A549 (cell line): ENCODE measurements around the gene COBL. TPM values are rescaled to one million over a fixed set of nuclear protein-coding genes. Genes with fewer than 3 reads are reported as not detected.
A peak's percentile ranks its signal among the peaks of the same experiment; 100 is the strongest.

Experiments
- ATAC-seq, 2 experiments: fragments of 200-7000 bp in 1 of 2; fragments of >200 bp in 1 of 2; cut with Nextera tagmentation in 1 of 2; cut with Tn5 transposase in 1 of 2; 3 replicates each; pipeline versions ENCODE4 v1.8.0 to v1.9.1; 2018 to 2020; ENCODE audit warnings: mild to moderate bottlenecking in 1 of 2, moderate library complexity in 1 of 2
- CTCF ChIA-PET: fragments of 300-600 bp; sonication (Branson Sonifier 250); formaldehyde crosslinking; extraction: SDS; loops from one replicate; lab custom pipeline; 2021; ENCODE audit warnings: antibody characterized with exemption, inconsistent platforms; lab: Yijun Ruan, JAX
- POLR2A ChIA-PET: fragments of 350-600 bp; formaldehyde crosslinking; extraction: SDS; loops from one replicate; lab custom pipeline; 2021; ENCODE audit warnings: antibody characterized with exemption, inconsistent platforms; lab: Yijun Ruan, JAX
- DNase-seq, 2 experiments: peaks; one replicate each; pipeline versions ENCODE4 v3.0.0 to v3.0.0-alpha.2; 2011 to 2016; ENCODE audit warnings: low read depth in 1 of 2, low spot score in 1 of 2
- FAIRE-seq: peaks from 2 replicates; lab custom pipeline; 2011; peaks lifted over from hg19 to GRCh38; lab: Jason Lieb, UNC
- H3K27ac ChIP-seq, 2 experiments: fragments of >200 bp; sonication (Bioruptor Twin); formaldehyde crosslinking; 3 replicates each; pipeline ENCODE4 v1.5.1; 2016 to 2017
- H3K4me1 ChIP-seq: fragments of >200 bp; sonication (Bioruptor Twin); formaldehyde crosslinking; 3 replicates; pipeline ENCODE4 v1.6.1; 2016
- H3K4me2 ChIP-seq: fragments of >200 bp; sonication (Bioruptor Twin); formaldehyde crosslinking; 3 replicates; pipeline ENCODE4 v1.6.1; 2016
- H3K4me3 ChIP-seq: fragments of >200 bp; sonication (Bioruptor Twin); formaldehyde crosslinking; 3 replicates; pipeline ENCODE4 v1.5.1; 2016
- H3K9me3 ChIP-seq: fragments of >200 bp; sonication (Bioruptor Twin); formaldehyde crosslinking; 3 replicates; pipeline ENCODE4 v1.6.1; 2016
- CBX2 ChIP-seq: fragments of 200-600 bp; sonication (generic); IDR thresholded peaks from 2 replicates; pipeline ENCODE4 v1.6.1; 2016; ENCODE audit warnings: low read depth, mild to moderate bottlenecking, borderline replicate concordance
- CBX8 ChIP-seq: fragments of 200-600 bp; sonication (generic); IDR thresholded peaks from 2 replicates; pipeline ENCODE4 v1.6.1; 2016
- CEBPB ChIP-seq, 2 experiments: fragments of >200 bp in 1 of 2; sonication (Bioruptor Twin) in 1 of 2; formaldehyde crosslinking in 1 of 2; IDR thresholded peaks; 2 replicates each; pipeline ENCODE4 v1.6.1; 2012 to 2016
- E2F6 ChIP-seq: IDR thresholded peaks from 2 replicates; pipeline ENCODE4 v1.6.1; 2012; ENCODE audit warnings: low read depth, borderline replicate concordance
- EHMT2 ChIP-seq: fragments of 200-600 bp; sonication (generic); IDR thresholded peaks from 2 replicates; pipeline ENCODE4 v1.6.1; 2016; ENCODE audit warnings: antibody characterized with exemption, low read depth, mild to moderate bottlenecking, moderate library complexity
- ELK1 ChIP-seq: fragments of 150-350 bp; IDR thresholded peaks from 2 replicates; pipeline ENCODE4 v1.6.1; 2014; ENCODE audit warnings: low read depth, mild to moderate bottlenecking, low read length
- ESRRA ChIP-seq: fragments of 150-350 bp; IDR thresholded peaks from 2 replicates; pipeline ENCODE4 v1.6.1; 2014; ENCODE audit warnings: mild to moderate bottlenecking, low read length, borderline replicate concordance
- FOSL2 ChIP-seq, 2 experiments: fragments of 450-650 bp in 1 of 2; fragments of >200 bp in 1 of 2; sonication (Bioruptor Twin) in 1 of 2; formaldehyde crosslinking; IDR thresholded peaks; 2 replicates each; pipeline versions ENCODE4 v1.5.0 to v1.6.1; 2016 to 2020; ENCODE audit warnings: mild to moderate bottlenecking in 1 of 2, moderate library complexity in 1 of 2
- FOXS1 ChIP-seq: fragments of 250-450 bp; sonication (Bioruptor Pico); IDR thresholded peaks from 2 replicates; pipeline ENCODE4 v1.5.0; 2020; ENCODE audit warnings: mild to moderate bottlenecking, moderate library complexity
- GATA3 ChIP-seq: IDR thresholded peaks from 2 replicates; pipeline ENCODE4 v1.6.1; 2012; ENCODE audit warnings: borderline replicate concordance
- HDAC2 ChIP-seq: fragments of 200-600 bp; sonication (generic); IDR thresholded peaks from 2 replicates; pipeline ENCODE4 v1.6.1; 2016
- HES2 ChIP-seq: fragments of >200 bp; sonication (Bioruptor Twin); formaldehyde crosslinking; IDR thresholded peaks from 2 replicates; pipeline ENCODE4 v1.6.1; 2016
- HMGXB4 ChIP-seq: fragments of 250-450 bp; sonication (Bioruptor Pico); IDR thresholded peaks from 2 replicates; pipeline ENCODE4 v1.5.0; 2021; ENCODE audit warnings: mild to moderate bottlenecking, moderate library complexity, borderline replicate concordance
- JUNB ChIP-seq: fragments of >200 bp; sonication (Bioruptor Twin); formaldehyde crosslinking; IDR thresholded peaks from 2 replicates; pipeline ENCODE4 v1.6.1; 2016
- KDM1A ChIP-seq: fragments of 200-600 bp; sonication (generic); IDR thresholded peaks from 2 replicates; pipeline ENCODE4 v1.6.1; 2016; ENCODE audit warnings: low read depth, mild to moderate bottlenecking
- KDM5A ChIP-seq: fragments of 200-600 bp; sonication (generic); IDR thresholded peaks from 2 replicates; pipeline ENCODE4 v1.6.1; 2016; ENCODE audit warnings: antibody characterized with exemption, mild to moderate bottlenecking
- MAFK ChIP-seq: fragments of 450-650 bp; IDR thresholded peaks from 2 replicates; pipeline ENCODE4 v1.6.1; 2014; ENCODE audit not compliant: partially characterized antibody
- MAZ ChIP-seq: fragments of 150-350 bp; IDR thresholded peaks from 2 replicates; pipeline ENCODE4 v1.6.1; 2014; ENCODE audit warnings: antibody characterized with exemption, low read depth, low read length, borderline replicate concordance
- NPAS2 ChIP-seq: fragments of 250-450 bp; sonication (Bioruptor Pico); IDR thresholded peaks from 2 replicates; pipeline ENCODE4 v1.8.0; 2022; ENCODE audit warnings: mild to moderate bottlenecking, moderate library complexity, borderline replicate concordance
- NR3C1 ChIP-seq: fragments of >200 bp; sonication (Bioruptor Twin); formaldehyde crosslinking; IDR thresholded peaks from 3 replicates; pipeline ENCODE4 v1.6.1; 2017
- RAD21 ChIP-seq, 2 experiments: fragments of >200 bp in 1 of 2; sonication (Bioruptor Twin) in 1 of 2; formaldehyde crosslinking in 1 of 2; IDR thresholded peaks in 1 of 2; conservative IDR thresholded peaks in 1 of 2; 2 replicates in 1 of 2; 3 replicates in 1 of 2; pipeline ENCODE4 v1.6.1; 2012 to 2018; ENCODE audit warnings: inconsistent platforms in 1 of 2
- RCOR1 ChIP-seq: fragments of 150-350 bp; IDR thresholded peaks from 2 replicates; pipeline ENCODE4 v1.6.1; 2014; ENCODE audit warnings: antibody characterized with exemption, low read length, low read depth
- SMC3 ChIP-seq: fragments of >200 bp; sonication (Bioruptor Twin); formaldehyde crosslinking; IDR thresholded peaks from 3 replicates; pipeline ENCODE4 v1.6.1; 2018; ENCODE audit warnings: inconsistent platforms
- ZC3H11A ChIP-seq: fragments of 450-650 bp; IDR thresholded peaks from 2 replicates; pipeline ENCODE4 v1.6.1; 2014; ENCODE audit warnings: antibody characterized with exemption, mild to moderate bottlenecking
- WGBS: methylation state at CpG from one replicate; pipeline ENCODE4 v1.1.6; 2017; ENCODE audit errors: missing lambda C conversion rate; 5-methylcytosine and 5-hydroxymethylcytosine counted together
- polyA plus RNA-seq, 4 experiments: library from polyadenylated mRNA; depleted of rRNA in 3 of 4; stranded (reverse); fragments of >200 nt; fragmentation: RNase III in 1 of 4; extraction: RNeasy Plus Mini Kit Qiagen cat#74134 plus additional on column Dnase treatment in 1 of 4; gene quantifications; 2 replicates in 3 of 4; 3 replicates in 1 of 4; pipeline ENCODE4 v1.2.3, GENCODE V29; 2011 to 2017

The COBL gene
- polyA plus RNA-seq, 2 of the 4 experiments (the other 2 are of a cell fraction), result 1.5 to 7.4 TPM

GRCh38 chr7:51249991-51250390, 66.6 kb downstream of the COBL start:
- POLR2A ChIA-PET, result interaction anchor here (0.6 kb wide), 1 partner anchor 703 kb away, joined by 3 read pairs; no protein-coding TSS in a partner anchor

GRCh38 chr7:51249187-51249945, 67.2 kb downstream of the COBL start:
- H3K4me2 ChIP-seq, result no peak overlapping the region
- no peak overlapping the region for H3K27ac ChIP-seq
- TF ChIP-seq CBX2, result no peak
- TF ChIP-seq KDM1A, result no peak
- TF ChIP-seq EHMT2, result no peak
- TF ChIP-seq NR3C1, result no peak
- no peak for TF ChIP-seq FOSL2 (IDR thresholded peaks at IDR 0.05)
- TF ChIP-seq FOSL2 (CRISPR knock-in tag; IDR thresholded peaks at IDR 0.05), result 0 out of 2 replicates have a peak, but pooled peaks have one; percentile 6
- no peak for TF ChIP-seq MAZ
- no peak for TF ChIP-seq ESRRA
- no peak for TF ChIP-seq CBX8
- H3K9me3 ChIP-seq, result no peaks in the 10 kb centered on the region
- peak; percentile 23 to 26 for DNase-seq
- H3K4me1 ChIP-seq, result 0 out of 3 replicates have a peak, but pooled peaks cover 2% of the 10 kb centered on the region
- CTCF ChIA-PET, result no interaction called here
- H3K4me3 ChIP-seq, result no peak overlapping the region
- ATAC-seq, result no peak
- 73% methylated on average over 5 of the region's 5 CpGs for WGBS
- POLR2A ChIA-PET, result interaction anchor here (0.6 kb wide), 1 partner anchor 703 kb away, joined by 3 read pairs; no protein-coding TSS in a partner anchor
- FAIRE-seq, result no peak

More at GRCh38 chr7:51249991-51250390, 66.6 kb downstream of the COBL start:
- no peak overlapping the region for H3K4me2 ChIP-seq
- ATAC-seq (no peak), FAIRE-seq (no peak), DNase-seq (no peak)
- no peak overlapping the region for H3K4me3 ChIP-seq
- 86% methylated on average over 3 of the region's 3 CpGs for WGBS
- CTCF ChIA-PET, result no interaction called here
- no peak overlapping the region for H3K27ac ChIP-seq
- TF ChIP-seq CEBPB (IDR thresholded peaks at IDR 0.05) (no peak), FOXS1 (no peak), GATA3 (no peak), KDM5A (no peak), HDAC2 (no peak), CBX2 (no peak), RAD21 (conservative IDR thresholded peaks at IDR 0.05 in 1 of 2, IDR thresholded peaks at IDR 0.05 in 1 of 2) (no peak), NR3C1 (no peak), HMGXB4 (CRISPR knock-in tag) (no peak), ZC3H11A (no peak), E2F6 (no peak), HES2 (no peak), KDM1A (no peak), SMC3 (no peak), MAFK (no peak), JUNB (no peak), NPAS2 (CRISPR knock-in tag) (no peak), ELK1 (no peak), RCOR1 (no peak)
- H3K9me3 ChIP-seq, result no peaks in the 10 kb centered on the region
- H3K4me1 ChIP-seq, result 0 out of 3 replicates have a peak, but pooled peaks cover 2% of the 10 kb centered on the region
